HG03520 (cell line): ENCODE data around the gene IL20RB.
"Not testable (repeated sequence)": the region's sequence is repeated elsewhere in the genome, so short reads cannot be mapped to it uniquely, and the experiment has no call there.

Source experiments
- ATAC-seq: cut with Tn5 transposase; IDR thresholded peaks from one replicate; pipeline ENCODE4 v1.9.1; 2021; ENCODE audit warnings: mild to moderate bottlenecking, moderate library complexity; ENCODE audit not compliant: unreplicated experiment

The IL20RB gene

DNA sequence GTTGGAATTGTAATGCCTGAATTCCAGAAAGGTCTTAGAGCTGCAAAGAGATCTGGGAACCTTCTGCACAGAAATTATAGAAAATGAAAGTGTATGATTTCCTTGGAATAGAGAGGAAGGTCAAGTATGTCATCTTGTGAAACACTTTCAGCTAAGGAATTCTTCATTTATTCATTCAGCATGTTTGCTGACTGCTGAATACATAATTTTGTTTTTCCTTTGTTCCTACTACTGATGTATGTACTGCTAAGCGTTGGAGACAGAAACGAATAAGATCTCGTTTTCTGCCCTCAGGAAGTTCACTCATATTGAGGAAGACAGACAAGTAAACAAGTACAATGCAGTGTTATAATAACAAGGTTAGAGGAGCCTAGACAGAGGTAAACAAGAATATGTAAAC lies 14.3 kb upstream of the IL20RB start:
- no peak for ATAC-seq

DNA sequence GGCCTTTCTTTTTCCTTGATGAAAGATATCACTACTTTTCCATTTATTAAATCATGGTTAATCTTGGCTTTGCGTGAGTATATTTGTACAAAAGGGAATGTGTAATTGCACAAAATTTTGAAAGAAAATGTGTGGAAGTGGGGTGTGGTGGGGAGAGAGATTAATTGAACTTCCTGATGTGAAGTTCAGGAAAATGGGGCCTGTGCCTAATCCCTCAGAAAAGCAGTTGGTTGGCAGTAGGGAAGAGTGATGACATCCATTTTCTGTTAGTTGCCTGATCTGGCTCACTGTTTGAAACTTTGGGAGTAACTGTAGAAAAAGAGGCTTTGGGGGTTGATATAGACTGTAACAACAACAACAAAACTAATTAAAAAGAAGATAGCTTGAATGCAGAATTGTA lies 10.8 kb upstream of the IL20RB start:
- no peak for ATAC-seq

DNA sequence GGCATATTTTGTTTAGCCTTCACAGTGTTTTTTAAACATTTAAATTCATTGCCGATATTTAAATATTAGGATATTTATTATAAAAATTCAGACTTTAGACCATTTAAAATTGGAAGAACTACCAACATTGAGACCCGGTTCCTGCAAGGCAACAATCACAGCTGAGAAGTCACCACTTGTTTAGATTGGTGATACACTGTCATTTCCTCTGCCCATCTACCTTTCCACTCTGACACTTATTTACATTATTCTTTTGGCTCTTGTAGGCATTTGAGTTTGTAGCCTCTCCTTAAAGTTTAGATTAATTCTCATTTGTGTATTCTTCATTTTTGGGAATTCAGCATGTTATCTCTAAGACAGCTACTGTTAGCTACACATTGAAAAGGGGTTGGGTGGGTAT lies 10.3 kb upstream of the IL20RB start:
- ATAC-seq = no peak

DNA sequence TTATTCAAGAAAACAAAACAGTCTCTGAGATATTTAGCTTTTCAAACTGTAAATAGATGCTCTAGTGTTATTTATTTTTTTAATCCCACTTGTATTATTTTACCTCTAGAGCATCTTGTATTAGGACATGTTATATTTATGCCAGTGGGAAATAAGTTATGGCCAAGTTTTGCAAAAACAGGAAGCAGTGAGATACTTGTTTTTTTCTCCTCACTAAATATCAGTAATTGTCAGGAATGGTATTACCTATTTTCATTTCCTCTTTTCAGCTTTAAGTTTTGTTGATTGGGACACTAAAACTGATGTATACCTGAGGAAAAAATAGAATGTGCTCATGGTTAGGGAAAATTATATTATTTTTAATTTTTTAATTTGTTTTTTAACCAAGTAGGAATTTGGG lies 8.6 kb upstream of the IL20RB start:
- no peak for ATAC-seq

DNA sequence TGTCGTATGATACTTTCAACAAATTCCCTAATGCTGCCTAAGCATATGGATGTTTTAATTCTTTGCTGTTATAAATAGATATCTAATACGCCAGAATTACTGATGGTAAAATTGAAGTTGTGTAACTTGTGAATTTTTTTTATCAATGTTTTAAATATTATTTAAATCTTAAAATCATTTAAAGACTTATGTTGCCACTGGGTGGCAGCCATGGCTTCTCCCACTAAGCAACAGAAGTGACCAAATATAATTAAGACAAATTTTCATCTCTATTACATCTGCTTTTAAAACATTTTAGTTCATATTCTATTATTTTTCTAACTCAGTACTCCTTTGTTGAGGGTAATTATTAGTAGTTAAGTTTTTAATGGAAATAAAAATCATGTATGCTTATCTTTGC lies 8.1 kb upstream of the IL20RB start:
- ATAC-seq = no peak

DNA sequence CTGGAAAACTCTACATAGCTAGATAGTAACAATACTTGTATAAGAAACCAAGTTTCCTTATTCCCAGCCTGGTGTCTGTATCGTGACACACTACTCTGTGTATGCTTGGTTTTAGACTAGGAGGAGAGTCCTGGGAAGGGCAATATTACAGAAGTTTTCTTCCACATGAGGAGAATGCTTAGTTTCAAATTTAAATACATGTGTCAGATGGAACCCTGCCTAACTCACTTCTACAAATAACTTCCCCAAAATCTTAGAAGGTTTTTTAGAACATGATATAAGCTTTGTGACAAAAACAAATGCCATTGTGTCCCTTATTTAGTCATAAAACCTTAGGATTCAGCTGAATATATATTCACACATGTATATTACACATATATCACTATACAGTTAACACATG lies 7.2 kb upstream of the IL20RB start:
- ATAC-seq = no peak

DNA sequence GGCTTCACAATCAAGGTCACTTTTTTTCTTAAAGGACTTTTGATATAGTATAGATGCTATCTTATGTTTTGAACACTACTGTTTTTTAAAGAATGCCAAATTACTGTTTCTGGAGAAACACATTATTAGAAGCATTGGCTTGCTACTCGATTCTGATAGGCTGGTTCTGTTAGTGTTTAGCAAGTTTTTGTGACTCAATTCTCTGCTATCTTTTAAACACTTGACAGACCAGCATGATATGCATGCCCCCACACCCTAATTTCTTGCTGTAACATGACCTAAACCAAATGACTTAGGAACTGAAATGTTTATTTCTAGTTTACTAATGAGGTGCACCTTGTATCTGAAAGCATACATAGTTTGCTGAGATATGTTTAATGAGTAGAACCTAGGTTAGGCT lies 5.5 kb upstream of the IL20RB start:
- no peak for ATAC-seq

DNA sequence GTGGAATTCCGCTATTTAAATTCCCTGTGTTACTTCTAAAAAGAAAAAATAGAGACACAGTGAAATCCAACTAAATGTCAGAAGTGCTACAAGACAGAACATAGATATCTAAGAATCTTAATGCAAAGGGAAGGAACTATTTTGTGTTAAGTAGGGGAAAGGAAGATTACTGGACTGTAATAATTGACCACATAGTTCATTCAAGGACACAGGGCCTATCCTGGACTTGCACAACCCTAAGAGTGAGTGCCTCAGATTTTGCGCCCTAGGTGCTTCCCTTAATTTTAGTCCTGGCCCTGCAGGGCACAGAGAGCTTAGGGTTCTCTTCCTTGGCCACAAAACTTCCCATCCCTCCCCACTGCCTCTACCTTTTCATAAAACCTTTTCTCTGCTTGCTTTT lies 3.5 kb upstream of the IL20RB start:
- no peak for ATAC-seq

DNA sequence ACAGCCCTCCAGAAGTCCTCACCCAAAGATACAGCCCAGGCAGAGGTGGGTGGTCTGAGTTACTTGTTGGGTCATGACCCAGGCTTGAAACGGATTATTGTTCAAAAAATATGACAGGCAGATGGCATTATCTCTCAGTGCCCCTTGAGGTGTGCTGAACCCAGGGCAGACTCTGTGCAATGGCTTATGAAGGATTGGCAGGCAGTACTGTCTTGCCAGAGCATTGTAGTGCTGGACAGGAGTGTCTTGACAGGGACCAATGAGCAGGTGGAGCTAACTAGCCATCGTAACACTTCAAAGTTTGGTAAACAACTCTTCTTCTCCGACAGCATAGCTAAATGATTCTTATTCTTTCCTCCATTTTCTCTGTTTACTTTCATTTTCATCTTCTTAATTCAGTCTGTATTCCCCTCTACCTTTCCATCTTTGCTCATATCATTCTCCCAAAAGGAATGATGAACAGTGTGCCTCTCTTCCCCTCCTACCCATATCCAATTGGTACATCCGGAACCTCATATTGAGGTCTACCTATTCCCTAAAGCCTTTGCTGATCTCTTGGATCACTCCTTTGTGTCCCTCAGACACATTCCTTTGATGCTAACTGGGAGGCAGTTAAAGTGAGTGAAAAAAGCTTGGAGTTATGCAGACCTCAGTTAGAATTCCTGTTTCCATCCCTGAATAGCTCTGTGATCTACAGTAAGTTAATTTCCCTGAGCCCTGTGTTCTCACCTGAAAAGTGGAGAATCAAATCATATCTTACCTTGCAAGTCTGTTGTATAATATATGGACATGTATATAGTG lies 2.6 kb upstream of the IL20RB start:
- no peak for ATAC-seq

DNA sequence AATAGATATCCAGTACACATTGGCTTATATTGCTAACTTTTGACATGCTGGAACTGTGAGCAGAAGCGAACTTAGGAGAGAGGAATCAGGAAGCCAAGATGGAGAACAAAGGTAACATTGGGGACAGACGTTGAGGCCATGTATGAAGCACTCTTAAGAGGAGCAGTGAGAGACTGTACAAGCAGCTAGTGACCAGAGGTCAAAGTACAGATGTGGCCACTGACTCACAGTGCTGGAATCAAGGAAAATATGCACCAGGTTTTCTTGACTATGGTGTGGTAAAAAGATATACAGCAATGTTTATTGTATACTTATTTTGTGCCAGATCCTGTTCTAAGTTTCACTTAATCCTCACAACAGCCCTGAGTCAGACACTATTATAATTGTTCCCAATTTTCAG lies 2.0 kb upstream of the IL20RB start:
- no peak for ATAC-seq

DNA sequence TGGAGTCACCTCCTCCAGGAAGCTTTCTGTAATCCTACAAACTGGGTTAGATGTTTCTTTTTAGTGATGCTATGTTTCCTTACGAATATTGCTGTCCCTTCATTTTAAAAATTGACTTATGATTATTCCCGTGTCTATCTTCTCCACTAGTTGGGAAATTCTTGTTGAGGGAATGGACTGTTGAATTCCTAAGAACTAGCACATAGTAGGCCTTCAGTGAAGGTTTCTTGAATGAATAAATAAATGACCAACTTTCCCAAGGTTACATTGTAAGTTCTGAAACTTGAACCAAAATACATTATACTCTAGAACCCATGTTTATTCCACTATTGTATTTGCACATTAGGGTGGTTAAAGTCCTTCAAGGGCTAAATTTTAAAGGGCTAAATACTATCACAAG lies 812 bp upstream of the IL20RB start:
- no peak for ATAC-seq

DNA sequence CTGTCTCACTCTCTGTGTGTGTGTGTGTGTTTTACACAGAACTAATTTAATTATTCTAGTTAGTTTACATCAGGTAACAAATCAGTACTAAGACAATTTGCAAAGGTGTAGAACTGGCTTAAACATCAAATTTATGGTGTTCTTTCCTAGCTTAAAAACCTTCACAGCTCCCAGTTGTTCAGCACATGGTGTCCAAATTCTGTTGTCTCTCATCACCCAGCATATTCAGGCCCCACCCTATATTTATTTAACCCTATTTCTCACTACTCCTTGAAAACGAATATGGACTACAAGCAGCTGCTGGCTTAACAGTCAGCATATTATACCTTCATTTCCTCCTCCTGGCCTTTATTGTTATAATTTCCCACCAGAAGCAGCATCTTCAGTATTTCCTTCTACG lies 1.2 kb downstream of the IL20RB start:
- ATAC-seq = no peak

DNA sequence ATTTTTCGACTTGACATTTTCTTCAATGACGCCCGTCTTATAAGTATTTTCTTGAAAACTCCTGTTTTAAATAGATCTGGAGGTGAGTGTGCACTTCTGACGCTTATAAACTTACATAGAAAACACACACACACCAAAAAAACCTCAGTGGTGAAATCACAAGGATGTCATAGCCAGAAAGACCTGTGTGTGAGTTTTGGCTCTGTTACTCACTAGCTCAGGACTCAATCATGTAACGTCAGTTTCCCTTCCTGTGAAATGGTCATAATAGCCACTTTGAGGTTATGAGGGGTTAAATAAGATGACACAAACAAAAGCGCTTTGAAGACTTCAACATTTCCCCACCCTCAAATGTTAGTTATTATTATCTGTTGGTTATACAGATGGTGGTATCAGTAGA lies 1.8 kb downstream of the IL20RB start:
- no peak for ATAC-seq

DNA sequence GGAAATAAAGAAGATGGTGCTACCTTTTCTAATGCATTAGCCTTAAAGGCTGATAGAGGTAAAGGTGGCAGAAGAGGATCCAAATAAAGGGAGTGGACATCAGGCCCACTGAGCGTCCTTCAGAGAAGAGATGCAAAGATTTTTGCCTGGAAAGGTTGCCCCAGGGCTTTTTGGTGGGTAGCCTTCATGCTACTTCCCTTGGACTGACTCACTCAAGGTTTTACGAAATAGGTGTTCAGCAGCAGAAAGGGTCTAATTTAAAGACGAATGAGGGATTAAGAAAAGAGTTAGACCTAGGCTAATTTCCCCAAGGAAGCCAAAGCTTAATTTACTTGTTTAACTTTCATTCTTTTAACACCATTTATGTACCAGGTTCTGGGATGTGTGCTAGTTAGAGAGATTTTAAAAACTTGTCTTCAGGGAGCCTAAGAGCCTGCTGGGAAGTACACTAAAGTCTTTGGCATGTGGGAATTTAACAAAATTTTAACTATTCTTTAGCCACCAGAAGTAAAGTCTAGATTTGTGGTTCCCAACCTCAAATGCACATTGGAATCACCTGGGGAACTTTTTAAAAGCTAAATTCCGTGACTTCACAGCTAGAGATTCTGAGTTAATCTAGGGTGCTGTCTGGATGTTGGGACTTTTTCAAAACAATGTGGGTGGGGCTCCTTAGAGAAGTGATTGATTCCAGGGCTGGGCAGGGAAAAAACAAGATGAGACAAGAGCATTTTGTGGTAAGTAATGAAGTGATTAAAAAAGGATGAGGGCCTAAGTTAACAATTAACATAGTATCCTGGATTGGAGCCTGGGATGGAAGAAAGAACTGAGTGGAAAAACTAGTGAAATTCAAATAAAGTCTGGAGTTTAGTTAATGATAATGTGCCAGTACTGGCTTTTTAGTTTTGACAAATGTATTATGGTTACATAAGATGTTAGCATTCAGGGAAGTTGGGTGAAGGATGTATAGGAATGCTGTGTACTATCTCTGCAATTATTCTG lies 3.4 kb downstream of the IL20RB start:
- ATAC-seq = no peak

DNA sequence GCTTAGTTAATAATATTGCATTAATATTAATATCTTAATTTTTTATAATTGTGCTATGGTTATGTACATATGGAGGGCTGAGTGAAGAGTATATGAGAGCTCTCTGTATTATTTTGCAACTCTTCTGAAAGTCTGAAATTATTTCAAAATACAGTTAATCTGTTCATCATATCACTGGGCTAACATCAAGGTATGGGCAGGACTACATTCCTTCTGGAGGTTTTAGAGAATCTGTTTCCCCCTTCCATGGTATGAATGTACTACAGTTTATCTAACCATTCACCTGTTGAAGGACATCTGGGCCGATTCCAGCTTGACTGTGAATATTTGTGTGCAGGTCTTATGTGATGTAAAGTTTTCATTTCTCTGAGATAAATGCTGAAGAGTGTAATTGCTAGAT lies 5.1 kb downstream of the IL20RB start:
- no peak for ATAC-seq

DNA sequence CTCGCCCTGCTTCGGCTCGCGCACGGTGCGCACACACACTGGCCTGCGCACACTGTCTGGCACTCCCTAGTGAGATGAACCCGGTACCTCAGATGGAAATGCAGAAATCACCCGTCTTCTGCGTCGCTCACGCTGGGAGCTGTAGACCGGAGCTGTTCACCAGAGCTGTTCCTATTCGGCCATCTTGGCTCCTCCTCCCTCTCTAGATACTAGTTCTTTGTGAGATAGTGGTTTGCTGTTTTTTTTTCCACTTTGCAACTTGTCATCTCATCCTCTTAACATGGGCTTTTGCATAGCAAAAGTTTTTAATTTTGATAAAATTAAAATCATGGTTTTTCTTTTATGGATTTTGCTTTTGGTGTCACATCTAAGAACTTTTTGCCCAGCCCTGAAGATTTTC lies 11.8 kb downstream of the IL20RB start:
- ATAC-seq = not testable (repeated sequence)

DNA sequence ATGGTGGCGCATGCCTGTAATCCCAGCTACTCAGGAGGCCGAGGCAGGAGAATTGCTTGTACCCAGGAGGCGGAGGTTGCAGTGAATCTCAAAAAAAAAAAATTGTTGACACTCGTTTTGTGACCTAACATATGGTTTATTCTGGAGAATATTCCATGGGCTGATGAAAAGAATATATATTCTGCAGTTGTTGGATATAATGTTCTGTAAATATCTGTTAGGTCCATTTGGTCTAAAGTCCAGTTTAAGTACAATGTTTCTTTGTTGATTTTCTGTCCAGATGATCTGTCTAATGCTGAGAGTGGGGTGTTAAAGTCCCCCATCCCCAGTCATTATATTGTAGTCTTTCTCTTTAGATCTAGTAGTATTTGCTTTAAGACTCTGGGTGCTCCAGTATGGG lies 15.6 kb downstream of the IL20RB start:
- no peak for ATAC-seq

DNA sequence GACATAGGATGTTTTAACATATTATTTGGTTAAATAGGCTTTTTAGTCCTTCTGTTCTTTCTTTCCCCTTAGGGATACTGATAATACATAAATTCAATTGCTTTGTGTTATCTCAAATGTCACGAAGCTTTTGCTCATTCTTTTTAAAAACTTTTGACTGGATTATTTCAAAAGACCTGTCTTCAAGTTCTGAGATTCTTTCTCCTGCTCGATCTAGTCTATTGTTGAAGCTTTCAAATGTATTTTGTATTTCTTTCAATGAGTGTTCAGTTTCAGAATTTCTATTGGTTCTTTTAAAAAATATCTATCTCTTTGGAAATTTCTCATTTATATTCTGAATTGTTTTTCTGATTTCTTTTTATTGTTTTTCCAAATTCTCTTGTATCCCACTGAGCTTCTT lies 16.9 kb downstream of the IL20RB start:
- ATAC-seq = no peak

DNA sequence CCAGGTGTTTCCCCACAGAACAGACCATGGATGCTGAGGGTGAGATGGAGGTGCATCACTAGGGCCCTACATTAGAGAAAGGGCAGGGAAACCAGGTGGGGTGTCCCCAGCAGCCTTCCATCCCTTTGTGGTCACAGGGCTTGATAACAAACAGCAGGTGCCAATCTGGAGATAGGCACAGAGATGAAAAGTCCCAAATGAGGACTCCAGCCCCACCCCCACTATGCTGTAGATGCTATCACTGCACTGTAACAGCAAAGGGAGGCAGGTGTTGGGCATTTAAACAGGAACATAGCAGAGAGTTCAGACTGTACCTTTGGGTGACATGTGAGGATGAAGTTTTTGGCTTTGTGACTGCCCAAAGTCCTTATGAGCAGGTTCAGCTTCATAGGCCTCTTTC lies 21.4 kb downstream of the IL20RB start:
- no peak for ATAC-seq

DNA sequence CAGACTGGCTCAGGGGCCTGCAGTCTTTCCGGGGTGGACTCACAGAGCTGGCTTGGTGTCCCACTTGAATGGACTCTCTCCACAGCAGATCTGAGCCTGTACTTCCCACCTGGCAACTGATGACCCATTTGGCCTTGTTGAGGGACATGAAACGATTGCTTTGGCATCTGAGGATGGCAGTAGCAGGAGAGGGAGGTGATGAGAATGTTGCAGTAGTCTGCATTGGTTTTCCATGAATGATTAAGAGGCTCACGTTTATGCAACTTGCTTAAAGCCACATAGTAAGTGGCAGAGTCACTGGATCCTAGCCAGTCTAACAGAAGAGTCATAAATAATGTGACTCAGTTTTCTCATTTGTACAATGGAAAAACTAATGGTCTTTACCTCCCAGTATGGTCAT lies 21.9 kb downstream of the IL20RB start:
- no peak for ATAC-seq

DNA sequence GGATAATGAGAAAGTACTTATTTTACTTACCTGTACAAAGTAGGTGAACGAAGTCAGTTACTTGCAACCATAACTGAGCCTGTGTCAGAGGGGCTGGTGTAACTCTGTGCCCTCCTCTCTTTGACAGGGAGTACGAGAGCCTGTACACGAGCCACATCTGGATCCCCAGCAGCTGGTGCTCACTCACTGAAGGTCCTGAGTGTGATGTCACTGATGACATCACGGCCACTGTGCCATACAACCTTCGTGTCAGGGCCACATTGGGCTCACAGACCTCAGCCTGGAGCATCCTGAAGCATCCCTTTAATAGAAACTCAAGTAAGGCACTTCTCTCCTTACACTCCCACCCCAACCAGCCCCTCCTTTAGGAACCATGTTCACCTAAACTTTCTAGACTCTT lies 24.2 kb downstream of the IL20RB start:
- ATAC-seq = no peak

DNA sequence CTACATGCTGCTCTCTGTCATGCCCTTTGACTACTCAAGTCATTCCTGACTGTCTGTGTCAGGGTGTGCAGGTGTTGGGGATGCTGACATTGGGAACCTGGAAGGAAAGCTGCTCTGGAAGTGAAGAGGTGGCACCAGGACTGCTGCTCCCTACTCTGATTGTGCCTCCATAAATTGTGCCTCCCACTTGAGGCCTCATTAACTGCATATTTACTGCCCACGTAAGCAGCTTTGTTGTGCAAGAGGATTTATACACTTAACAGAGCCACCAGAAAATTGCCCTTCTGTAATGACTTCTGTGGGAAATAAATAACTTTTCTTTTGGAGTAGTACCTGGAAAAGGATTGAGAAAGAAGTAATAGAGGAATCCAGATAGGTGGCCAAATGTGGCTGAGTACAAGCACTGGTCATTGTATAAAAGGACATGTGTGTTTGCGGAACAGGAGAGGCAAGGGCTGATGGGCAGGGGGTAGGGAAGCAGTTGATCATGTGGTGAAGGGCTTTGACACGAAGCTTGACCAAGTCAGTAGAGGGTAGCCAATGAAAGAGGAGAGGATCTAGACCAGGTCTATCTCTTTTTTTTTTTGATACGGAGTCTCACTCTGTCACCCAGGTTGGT lies 24.8 kb downstream of the IL20RB start:
- ATAC-seq = no peak
